Left renal cortex interstitium (tissue), 4 donors: ENCODE results near the gene MYBPC1. TPM values are rescaled to one million over a fixed set of nuclear protein-coding genes. Genes with fewer than 3 reads are reported as not detected.

ENCODE experiments used
- DNase-seq, 4 donors: peaks; one replicate each; pipeline ENCODE4 v3.0.0-alpha.2; 2013; ENCODE audit warnings: low read depth in 4 of 4, low spot score in 2 of 4, missing footprints in 1 of 4
- polyA plus RNA-seq, 4 donors: library from polyadenylated mRNA; unstranded; fragments of 120-200 nt; gene quantifications; one replicate each; pipeline ENCODE4 v1.2.1, GENCODE V29; 2013; ENCODE audit not compliant: insufficient read length in 4 of 4

Gene MYBPC1
- polyA plus RNA-seq, 4 donors: 0.33 TPM; not detected in 3

DNA sequence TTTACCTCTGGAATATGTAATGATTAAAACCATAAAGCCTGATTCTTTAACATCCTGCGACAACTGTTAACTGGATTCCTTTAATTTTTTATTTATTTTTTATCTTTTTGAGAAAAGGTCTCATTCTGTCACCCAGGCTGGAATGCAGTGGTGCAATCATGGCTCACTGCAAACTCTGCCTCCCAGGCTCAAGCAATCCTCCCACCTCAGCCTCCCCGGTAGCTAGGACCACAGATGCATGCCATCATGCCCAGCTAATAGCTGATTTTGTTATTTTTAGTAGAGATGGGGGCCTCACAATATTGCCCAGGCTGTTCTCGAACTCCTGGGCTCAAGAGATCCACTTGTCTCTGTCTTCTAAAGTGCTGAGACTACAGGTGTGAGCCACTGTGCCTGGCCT, 3.7 kb downstream of the MYBPC1 start:
- no peak for DNase-seq

GRCh38 chr12:101599311-101599710, 4.5 kb downstream of the MYBPC1 start:
- DNase-seq: no peak

GRCh38 chr12:101599771-101600484, 5.2 kb downstream of the MYBPC1 start:
- no peak for DNase-seq

GRCh38 chr12:101604132-101604531, 9.4 kb downstream of the MYBPC1 start:
- no peak for DNase-seq

DNA sequence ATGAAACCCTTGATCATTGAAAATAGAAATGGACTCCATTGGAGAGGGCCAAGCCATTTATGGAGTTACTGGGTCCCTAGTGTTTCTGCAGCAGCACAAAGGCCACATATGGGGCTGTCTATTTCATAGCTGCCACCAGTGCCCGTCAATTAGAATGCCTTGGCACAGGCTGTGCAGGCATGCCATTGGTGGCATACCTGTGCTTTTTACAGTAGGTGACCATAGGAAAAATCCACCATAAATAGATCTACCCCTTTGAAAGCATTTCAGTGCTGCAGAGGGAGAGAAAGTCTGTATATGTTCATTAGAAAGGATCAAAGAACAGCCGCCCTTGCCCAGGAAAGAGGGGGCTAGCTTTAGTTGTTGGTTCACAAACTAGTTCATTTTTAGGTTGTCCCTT, 13.1 kb downstream of the MYBPC1 start:
- no peak for DNase-seq

DNA sequence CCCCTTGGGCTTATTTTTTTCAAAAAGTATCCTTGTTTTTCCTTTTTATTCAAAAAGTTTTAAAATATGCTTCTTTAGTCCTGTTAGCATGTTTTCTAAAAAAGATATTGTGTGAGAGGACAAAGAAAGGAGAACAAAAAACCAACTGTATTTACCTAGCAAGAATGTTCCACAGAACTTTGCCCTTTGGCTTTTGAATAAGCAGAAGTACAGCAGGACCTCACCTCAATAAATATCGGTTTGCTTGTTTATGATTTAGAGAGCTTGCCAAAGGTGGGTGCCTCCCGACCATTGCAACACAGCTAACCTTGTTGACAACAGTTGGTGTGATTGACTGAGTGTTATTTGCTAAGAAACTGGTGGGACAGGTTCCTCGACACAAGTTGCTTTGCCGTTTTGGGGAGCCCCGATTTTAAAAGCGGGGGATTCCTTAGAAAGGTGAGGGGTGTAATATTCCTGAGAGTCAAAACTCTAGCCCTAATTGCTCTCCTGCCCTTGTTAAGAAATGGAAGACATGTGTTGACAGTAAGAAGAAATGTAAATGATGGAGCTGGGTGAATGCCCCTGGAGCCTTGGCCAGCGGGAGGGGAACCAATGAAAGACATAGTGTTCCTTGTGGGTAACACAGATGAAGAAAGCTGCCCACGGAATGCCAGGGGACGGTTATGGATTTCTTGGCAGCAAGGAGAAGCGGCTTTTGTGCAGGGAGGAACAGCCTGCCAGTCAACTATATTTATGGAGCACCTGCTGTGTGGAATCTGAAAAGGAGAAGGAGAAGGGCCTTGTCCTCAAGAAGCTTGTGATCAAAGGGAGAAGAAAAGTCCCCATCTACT, 13.7 kb downstream of the MYBPC1 start:
- DNase-seq: no peak

DNA sequence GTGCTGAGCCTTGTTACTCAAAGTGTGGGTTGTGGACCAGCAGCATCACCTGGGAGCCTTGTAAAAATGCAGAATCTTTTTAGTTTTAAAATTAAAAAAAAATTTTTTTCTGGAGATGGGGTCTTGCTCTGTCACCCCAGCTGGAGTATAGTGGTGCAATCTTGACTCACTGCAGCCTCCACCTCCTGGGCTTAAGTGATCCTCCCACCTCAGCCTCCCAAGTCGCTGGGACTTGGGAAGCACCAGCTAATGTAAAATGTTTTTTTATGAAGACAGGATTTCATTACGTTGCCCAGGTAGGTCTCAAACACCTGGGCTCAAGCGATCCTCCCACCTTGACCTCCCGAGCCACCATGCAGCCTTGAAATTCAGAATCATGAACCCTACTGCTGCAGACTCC, 14.4 kb downstream of the MYBPC1 start:
- DNase-seq: no peak

DNA sequence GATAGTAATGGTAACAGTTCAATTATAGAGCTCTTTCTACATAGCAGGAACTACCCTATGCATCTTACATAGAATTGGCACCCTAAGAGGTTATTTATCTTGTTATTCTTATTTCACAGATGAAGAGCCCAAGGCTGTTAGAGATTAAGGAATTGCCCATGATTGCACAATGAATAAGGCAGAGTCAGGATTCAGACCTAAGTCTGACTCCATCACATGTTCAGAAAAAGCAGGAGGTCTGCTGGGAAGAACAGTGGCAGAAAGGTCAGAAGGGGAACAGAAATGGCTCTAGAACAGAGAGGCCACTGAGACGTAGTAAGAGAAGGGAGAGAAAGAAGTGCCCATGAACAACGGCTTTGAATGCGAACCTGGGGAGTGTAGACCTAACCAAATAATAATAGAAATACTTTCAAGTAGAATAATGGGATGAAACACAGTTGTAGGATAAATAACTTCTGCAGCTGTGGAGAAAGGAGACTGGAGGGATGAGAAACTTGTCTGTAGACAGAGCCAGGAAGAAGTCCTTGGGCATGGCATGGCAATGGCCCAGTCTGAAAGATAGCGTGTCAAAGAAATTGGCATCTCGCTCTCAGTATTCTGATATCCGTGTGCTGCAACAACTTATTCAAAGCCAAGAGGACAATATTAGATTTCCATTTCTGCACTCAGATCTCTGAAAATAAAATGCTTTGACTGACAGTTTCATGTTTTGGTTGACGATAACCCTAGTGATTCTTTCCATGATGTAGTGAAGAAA, 17.6 kb downstream of the MYBPC1 start:
- no peak for DNase-seq

DNA sequence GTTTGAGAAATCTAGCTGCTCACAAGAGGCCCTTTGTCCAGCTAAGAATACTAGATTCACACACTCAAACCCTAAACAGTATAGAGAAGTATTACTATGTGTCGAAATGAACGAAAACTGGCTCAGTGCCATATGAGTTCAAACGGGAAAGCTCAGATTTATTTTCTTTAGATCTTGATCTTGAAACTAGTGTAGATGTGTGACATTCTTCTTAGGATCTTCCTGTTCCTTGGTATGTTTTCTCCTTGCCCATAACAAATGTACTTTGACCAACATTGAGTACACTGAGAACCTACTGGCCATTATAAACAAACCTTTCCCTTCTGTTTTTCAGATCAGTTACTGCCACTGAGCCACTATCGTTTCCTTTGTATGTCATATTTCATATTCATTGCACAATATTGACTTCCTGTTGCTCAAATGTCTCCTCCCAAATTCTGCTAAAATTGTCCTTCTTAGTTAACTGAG, 21.3 kb downstream of the MYBPC1 start:
- no peak for DNase-seq

DNA sequence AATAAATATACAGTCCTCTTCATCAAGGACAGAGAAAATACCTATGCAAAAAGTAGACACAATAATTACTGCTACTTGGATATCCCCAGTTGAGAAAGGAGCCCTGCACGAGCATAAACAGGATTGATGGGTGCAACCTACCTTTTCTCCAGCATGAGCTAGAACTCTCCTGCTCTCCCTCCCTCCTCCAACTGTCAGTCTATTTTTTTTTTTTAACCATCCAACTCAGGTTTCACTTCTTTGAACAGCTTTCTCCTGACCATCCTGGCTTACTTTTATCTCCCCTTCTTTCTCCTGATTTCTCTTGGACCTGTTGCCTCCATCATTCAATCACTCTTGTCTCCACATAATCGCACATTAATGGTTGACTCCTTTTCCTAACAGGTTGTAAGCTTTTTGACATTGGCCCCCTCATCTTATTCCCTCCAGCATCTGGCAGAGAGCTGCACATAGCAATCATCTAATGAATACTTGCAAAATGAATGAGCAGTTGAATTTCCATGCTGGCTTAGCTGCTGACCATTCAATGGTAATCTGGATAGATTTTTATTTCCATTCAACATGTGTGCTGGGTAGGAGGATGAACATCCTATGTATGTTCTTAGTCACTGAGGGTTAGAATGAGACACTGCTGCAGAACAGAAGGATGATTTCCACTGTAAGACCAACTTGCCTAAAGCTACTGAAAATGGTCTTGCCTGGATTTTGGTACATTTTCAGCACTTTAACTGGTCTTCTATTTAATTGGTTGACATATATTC, 24.4 kb downstream of the MYBPC1 start:
- DNase-seq: no peak

DNA sequence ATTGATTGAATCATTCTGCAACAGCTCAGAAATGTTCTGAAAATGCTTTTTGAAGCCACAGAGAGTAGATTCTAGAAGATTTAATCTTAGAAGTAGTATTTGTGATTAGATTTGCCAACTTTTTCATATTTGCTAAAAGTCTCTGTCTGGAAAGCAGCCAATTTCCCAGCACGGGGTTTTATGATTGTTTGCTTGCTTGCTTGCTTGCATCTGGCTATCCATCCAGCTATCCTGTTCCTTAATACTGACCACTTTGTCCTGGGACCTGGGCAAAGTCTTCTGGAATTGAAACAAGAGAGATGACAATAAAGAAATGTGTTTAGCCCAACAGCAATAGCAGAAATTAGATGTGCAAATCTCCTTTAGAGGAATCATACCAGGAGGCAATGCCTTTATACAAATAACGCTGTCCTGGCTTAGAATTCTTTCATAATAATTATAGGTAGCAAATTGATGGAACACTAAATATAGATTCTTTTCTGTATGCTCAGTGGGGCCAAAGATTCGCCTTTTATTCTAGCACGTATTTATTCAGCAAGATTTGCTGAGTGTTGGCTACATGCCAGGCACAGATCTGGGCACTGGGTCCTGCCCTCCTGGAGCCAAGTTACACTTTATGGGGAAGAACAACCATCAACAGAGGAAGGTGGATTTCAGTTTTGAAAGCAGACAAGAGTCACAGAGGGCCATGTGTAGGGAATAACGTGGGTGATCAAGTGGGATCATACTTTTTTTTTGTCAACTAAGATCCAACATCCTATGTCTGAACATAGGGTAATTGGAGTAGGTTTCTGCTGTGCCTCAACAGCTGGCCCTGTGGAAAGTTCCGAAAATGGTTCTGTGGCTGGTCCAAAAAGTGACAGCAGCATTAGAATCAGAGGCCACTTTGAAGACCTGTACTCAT, 25.3 kb downstream of the MYBPC1 start:
- no peak for DNase-seq

DNA sequence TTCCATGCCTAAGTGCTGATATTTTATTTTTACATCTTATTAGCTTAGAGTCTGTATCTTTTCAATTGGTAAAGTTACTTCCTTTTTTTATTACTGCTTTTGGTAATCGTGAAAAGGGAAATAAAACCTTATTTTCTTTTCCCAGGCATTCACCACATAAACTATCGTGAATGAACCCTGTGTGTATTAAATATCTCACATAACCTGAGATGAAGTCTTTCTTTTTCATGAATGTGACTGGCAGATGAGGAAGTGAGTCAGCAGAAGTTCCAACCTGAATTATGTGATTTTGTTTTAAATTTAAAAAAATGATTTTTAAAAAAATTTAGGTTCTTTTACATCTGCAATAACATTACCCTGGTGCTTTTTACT, 26.0 kb downstream of the MYBPC1 start:
- DNase-seq: no peak

DNA sequence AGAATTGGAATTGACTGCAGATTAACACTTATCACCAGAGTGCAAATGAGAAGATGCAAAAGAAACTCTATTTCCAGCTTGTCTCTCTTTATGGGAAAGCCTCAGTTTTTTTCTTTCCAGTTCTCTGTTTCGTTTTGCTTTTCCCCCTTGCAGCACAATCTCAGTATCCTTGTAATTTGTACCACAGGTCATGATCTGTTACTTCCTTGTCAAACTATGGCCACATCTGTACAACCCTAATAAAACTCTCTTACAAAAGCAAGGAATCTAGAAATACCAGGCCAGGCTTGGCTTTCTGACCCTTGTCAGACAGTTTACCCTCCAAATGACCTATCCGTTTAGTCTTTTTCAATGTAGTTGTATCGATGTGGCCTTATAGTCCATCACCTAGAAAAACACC, 33.9 kb downstream of the MYBPC1 start:
- DNase-seq: no peak

GRCh38 chr12:101634724-101635123, 40.0 kb downstream of the MYBPC1 start:
- DNase-seq: no peak

DNA sequence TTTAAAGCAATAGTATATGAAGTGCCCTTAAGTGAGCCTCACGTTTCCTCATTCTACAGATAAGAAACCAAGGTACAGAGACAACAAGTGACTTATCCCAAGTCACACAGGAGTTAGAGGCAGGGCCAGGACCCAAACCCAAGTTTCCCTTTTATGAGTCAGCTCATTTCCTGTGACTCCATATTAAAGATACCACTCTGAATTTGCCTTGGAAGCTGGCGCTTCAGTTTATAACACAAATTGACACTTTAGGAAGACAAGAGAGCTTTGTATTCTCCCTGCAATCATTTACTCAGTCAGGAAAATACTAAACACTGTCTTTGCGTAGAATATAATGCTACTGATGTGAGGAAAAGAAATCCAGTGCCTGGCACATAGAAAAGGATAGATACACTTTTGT, 43.2 kb downstream of the MYBPC1 start:
- DNase-seq: no peak

DNA sequence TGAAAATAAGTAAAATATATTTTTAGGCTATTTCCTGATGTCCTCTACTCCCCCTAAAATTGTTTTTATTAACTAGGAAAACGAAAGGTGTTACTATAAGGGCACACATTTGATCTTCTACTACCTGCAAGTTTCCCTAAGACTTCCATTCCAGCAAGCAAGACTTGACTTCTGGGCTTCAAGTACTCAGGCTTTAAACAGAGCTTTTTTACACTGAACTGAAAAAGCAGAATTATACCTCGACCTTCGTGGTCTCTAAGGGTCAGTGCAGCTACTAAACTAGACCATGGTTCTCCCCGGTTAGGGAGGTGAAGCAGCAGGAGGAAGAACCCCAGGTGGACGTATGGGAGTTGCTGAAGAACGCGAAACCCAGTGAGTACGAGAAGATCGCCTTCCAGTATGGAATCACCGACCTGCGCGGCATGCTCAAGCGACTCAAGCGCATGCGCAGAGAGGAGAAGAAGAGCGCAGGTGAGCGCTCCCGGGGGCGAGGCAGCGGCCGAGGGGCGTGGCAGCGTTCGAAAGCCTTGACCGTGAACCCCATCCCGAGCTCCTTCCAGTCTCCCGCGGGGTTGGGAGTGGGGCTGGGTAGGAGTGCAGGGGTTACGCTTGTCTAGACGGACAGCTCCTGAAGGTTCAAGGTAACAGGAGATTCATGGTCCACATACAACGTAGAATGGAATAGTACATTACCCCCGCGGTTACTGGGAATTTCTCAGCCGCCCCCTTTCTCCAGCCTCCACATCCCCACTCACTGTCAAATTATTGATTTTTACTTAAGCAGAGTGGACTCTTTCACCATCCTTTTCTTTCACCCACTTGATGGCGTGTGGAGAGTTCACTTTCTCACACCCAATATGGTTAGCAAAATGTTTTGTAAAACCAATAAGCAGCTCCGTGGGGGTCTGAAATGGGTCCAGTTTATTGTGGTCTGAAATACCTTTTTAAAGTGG, 47.6 kb downstream of the MYBPC1 start:
- peak in 3 of 4 donors; percentile 10 to 27 (median 13) for DNase-seq

DNA sequence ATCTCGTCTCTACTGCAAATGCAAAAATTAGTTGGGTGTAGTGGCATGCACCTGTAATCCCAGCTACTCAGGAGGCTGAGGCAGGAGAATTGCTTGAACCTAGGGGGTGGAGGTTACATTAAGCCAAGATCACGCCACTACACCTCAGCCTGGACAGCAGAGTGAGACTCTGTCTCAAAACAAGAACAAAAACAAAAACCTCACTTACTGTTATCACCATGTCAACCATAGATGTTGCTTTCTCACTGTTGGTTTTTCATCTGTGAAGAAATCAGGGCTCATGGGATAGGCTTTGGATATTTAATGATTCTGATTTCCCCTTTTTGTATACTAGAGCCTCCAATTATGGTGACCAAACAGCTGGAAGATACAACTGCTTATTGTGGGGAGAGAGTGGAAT, 52.9 kb downstream of the MYBPC1 start:
- no peak for DNase-seq

DNA sequence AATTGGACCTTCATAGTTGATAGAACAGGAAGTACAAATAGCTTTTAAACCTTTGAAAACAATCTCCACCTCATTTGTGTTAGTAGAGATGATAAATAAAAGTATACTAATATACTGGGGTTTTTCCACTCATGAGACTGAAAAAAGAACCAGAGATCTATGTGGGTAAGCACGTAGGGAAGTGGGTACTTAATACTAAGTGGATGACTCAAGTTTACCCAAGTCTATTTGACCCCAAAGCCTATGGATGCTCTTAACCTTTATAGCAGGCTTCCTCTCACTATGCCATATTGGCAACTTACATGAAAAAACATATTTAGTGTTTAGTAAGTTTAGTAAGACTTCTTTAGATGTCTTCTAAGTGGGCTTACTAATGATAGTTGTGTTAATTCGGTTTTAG, 53.4 kb downstream of the MYBPC1 start:
- no peak for DNase-seq
